Measurements from ENCODE around the gene SLC15A2.
"Not testable (repeated sequence)": the region's sequence is repeated elsewhere in the genome, so short reads cannot be mapped to it uniquely, and the experiment has no call there.

SLC15A2 gene

DNA sequence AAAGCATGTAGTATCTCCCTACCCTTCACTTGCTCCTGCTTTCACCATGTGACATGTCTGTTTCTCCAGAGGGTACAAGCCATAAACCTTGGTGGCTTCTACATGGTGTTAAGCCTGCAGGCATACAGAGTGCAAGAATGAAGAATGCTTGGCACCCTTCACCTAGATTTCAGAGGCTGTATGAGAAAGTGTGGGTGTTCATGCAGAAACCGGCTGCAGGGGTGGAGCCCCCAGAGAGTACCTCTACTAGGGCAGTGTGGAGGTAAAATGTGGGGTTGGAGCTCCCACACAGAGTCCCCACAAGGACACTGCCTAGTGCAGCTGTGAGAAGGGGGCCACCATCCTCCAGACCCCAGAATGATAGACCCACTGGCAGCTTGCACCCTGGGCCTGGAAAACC, 32.2 kb downstream of the SLC15A2 start:
- DNase-seq (ENCODE audit: low read depth): no peak

GRCh38 chr3:121938141-121938855, 44.1 kb downstream of the SLC15A2 start:
- not testable (repeated sequence) for DNase-seq (ENCODE audit: low read depth)

GRCh38 chr3:121941592-121941991, 47.4 kb downstream of the SLC15A2 start:
- DNase-seq (ENCODE audit: low read depth): no peak

DNA sequence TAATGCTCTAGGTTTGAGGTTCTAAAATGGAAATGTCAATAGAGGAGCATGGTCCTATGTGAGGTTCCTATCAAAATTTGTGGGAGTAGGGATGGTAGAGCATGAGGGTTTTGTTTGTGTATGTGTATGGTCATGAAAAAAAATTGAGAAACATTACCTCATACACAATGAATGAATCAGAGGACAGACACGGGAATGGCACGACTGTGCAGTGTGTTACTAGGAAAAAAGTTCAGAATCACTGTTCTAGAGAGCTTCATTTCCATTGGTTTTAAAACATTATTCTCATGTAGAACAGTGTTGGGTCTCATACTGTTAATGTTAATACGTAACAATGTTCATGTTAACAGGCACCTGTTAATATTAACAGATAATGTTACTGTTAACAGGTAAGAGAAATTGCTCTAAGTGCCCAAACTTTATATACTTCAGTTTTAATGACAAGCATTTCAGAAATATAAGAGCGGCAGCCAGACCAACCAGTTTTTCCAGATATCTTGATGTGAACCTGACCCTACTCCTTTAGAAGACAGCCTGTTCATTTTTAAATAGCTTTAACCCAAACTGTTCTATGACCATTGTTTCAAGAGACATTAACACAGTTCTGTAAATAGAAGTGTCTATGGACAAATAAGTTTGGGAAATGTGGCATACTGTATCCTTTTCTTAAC, 48.0 kb downstream of the SLC15A2 start:
- DNase-seq (ENCODE audit: low read depth): no peak

GRCh38 chr3:121943431-121943830, 49.2 kb downstream of the SLC15A2 start:
- no peak for DNase-seq (ENCODE audit: low read depth)

DNA sequence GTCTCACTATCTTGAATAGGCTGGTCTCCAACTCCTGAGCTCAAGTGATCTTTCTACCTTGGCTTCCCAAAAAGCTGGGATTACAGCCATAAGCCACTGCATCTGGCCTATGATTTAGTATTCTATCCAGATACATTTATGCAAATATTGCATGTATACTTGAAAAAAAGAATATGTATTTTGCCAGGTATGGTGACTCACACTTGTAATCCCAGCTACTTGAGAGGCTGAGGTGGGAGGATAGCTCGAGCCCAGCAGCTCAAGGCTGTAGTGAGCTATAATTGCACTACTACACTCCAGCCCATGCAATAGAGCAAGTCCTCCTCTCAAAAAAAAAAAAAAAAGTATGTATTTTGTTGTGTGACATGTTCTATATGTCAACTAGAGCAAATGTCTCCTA, 54.4 kb downstream of the SLC15A2 start:
- DNase-seq (ENCODE audit: low read depth): no peak

DNA sequence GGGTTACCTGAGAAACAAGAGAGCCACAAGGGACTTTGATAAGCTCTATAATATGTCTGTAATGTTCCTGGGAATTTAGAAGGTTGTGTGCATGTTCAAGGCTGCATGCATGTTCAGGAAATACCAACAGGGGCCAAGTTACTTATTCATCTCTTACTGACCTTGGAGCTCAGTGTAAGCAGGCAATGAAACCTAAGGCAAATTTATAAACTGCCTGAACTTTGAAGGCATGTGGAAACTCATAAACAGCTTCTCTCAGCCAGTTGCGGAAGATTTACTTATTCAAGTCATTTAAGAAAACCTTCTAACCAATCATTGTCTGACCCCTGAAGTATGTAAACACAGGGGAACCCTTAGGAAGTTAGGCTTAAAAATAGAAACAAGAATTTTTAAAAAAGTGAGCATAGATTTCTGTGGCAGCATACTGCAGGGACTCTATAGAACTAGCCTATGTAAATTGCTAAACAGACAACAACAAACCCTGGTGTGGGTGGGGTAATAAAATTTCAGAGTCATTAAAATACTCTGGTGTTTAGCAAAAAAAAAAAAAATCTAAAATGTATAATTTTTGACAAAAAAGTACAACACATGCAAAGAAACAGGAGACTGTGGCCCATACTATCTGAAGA, 57.2 kb downstream of the SLC15A2 start:
- DNase-seq (ENCODE audit: low read depth): no peak

DNA sequence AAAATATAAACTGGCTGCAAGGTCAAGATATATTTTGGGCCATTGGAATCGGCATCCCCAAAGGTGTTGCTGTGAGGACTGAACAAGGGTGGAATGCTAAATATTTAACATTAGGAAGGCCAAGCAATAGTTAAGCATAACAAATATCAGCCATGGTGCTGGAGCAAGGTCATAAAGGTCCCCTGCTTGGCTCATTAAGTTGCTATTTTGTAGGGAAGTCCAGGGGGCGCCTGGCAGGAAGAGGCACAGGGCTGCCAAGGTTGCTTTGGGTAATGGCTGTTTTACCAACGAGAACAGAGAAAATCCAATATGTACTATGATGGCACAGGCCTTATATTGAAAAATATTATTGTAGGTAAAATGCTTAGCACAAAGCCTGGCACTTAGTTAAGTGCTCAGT, 62.2 kb downstream of the SLC15A2 start:
- DNase-seq (ENCODE audit: low read depth): no peak

GRCh38 chr3:121957674-121958415, 63.6 kb downstream of the SLC15A2 start:
- DNase-seq (ENCODE audit: low read depth): no peak

- no peak for DNase-seq (ENCODE audit: low read depth)
These were observed 64.6 kb downstream of the SLC15A2 start for GRCh38 chr3:121958801-121959200.

- DNase-seq (ENCODE audit: low read depth): no peak
These were observed 67.1 kb downstream of the SLC15A2 start for GRCh38 chr3:121961283-121961682.

GRCh38 chr3:121962443-121962842, 68.2 kb downstream of the SLC15A2 start:
- no peak for DNase-seq (ENCODE audit: low read depth)

DNA sequence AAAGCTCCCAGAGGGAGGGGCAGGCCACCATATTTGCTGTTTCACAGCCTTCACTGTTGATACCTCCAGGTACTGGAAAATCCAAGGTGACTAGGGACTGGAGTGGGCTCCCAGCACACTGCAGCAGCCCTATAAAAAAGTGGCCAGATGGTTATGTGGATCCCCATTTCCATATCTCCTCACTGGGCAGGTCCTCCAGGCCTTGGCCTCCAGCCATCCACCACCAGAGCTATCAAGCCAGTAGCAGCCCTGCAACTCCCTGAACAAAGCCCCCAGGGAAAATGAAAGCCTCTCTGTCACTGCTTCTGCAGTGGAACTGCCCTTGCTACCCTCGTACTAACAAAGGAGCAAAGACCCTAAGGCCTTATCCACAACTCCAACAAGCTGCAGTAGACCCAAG, 69.4 kb downstream of the SLC15A2 start:
- DNase-seq (ENCODE audit: low read depth): no peak

GRCh38 chr3:121969631-121970030, 75.4 kb downstream of the SLC15A2 start:
- no peak for DNase-seq (ENCODE audit: low read depth)

GRCh38 chr3:121970047-121970446, 75.8 kb downstream of the SLC15A2 start:
- no peak for DNase-seq (ENCODE audit: low read depth)

GRCh38 chr3:121974601-121975111, 80.5 kb downstream of the SLC15A2 start:
- no peak for DNase-seq (ENCODE audit: low read depth)

DNA sequence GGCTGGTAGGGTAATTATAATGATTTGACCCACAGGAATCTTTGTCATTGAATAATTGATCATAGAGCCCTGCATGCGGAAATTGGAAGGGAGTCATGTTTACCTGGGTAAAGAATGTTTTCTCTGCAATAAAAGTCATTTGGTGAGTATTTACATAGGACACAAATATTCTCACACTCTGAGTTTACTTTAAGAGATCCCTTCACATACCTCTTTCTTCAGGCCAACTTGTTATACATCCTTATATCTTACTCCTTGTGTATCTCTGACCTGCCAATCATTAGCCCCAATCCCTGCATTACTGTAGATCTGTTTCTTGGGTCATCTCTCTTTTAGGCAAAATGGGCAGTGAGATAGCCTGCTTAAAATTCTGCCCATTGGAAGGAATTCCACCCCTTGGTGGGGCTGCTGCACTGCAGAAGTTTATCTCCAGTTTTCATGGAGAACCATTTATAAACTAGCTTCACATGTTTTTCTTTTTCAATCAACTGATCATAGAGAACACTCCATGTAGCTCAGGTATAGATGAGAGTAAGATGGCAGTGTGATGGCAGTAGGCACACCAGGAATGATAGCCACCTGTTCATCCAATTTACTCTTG, 81.6 kb downstream of the SLC15A2 start:
- no peak for DNase-seq (ENCODE audit: low read depth)

- DNase-seq (ENCODE audit: low read depth): no peak
These were observed 82.5 kb downstream of the SLC15A2 start for GRCh38 chr3:121976727-121977126.

DNA sequence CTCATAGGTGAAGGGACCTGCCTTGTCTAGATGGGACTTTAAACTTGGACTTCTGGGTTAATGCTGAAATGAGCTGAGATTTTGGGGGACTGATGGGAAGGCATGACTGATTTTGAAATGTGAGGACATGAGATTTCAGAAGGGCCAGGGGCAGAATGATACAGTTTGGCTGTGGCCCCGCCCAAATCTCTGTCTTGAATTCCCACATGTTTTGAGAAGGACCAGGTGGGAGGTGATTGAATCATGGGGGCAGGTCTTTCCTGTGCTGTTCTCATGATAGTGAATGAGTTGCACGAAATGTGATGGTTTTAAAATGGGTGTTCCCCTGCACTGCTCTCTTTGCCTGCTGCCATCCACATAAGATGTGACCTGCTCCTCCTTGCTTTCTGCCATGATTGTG, 85.0 kb downstream of the SLC15A2 start:
- DNase-seq (ENCODE audit: low read depth): no peak

- DNase-seq (ENCODE audit: low read depth): no peak
These were observed 85.7 kb downstream of the SLC15A2 start for GRCh38 chr3:121979734-121980449.

GRCh38 chr3:121980450-121980796, 86.2 kb downstream of the SLC15A2 start:
- DNase-seq (ENCODE audit: low read depth): no peak

Data from ELR (cell line).